Mesenchymal stem cell (in vitro differentiated cells and primary cell): Measurements from ENCODE around the gene B3GLCT.

Source experiments
- DNase-seq: peaks from one replicate; pipeline ENCODE4 v3.0.0-alpha.2; 2013
- H2AFZ ChIP-seq: one replicate; pipeline ENCODE4 v1.6.1; 2013; ENCODE audit warnings: low read depth, mild to moderate bottlenecking, control low read depth, inconsistent platforms, low read length, moderate library complexity
- H2AK5ac ChIP-seq: 2 replicates; pipeline ENCODE4 v1.6.1; 2013; ENCODE audit warnings: low read length, moderate library complexity, mild to moderate bottlenecking, inconsistent platforms; ENCODE audit not compliant: severe bottlenecking
- H2BK120ac ChIP-seq: one replicate; pipeline ENCODE4 v1.6.1; 2013; ENCODE audit warnings: low read depth, mild to moderate bottlenecking, inconsistent platforms, low read length, moderate library complexity
- H2BK12ac ChIP-seq, 2 experiments: one replicate each; pipeline ENCODE4 v1.6.1; 2013; ENCODE audit warnings: inconsistent platforms in 2 of 2, low read length in 2 of 2, mild to moderate bottlenecking in 2 of 2, moderate library complexity in 2 of 2, control low read depth in 1 of 2
- H2BK15ac ChIP-seq: one replicate; pipeline ENCODE4 v1.6.1; 2013; ENCODE audit warnings: mild to moderate bottlenecking, low read depth, inconsistent platforms; ENCODE audit not compliant: poor library complexity, severe bottlenecking
- H2BK5ac ChIP-seq: 2 replicates; pipeline ENCODE4 v1.6.1; 2013; ENCODE audit warnings: low read depth, mild to moderate bottlenecking, low read length, control low read depth, inconsistent platforms; ENCODE audit not compliant: poor library complexity, severe bottlenecking
- H3K14ac ChIP-seq, 2 experiments: one replicate each; pipeline ENCODE4 v1.6.1; 2013; ENCODE audit warnings: inconsistent platforms in 2 of 2, low read length in 2 of 2, control low read depth in 1 of 2, mild to moderate bottlenecking in 1 of 2, moderate library complexity in 1 of 2
- H3K18ac ChIP-seq, 2 experiments: one replicate each; pipeline ENCODE4 v1.6.1; 2013; ENCODE audit warnings: inconsistent platforms in 2 of 2, low read length in 2 of 2, control low read depth in 1 of 2, low read depth in 1 of 2, mild to moderate bottlenecking in 1 of 2
- H3K23ac ChIP-seq, 2 experiments: one replicate each; pipeline ENCODE4 v1.6.1; 2013; ENCODE audit warnings: inconsistent platforms in 2 of 2, low read length in 2 of 2, mild to moderate bottlenecking in 2 of 2, moderate library complexity in 2 of 2, control low read depth in 1 of 2
- H3K27ac ChIP-seq: 2 replicates; pipeline ENCODE4 v1.5.1; 2013; ENCODE audit warnings: mild to moderate bottlenecking, moderate library complexity, low read length, control low read depth, inconsistent platforms; ENCODE audit not compliant: poor library complexity, severe bottlenecking
- H3K27me3 ChIP-seq, 2 experiments: 2 replicates each; pipeline versions ENCODE4 v1.6.1 to v1.7.0; 2013; ENCODE audit warnings: low read length in 2 of 2, mild to moderate bottlenecking in 2 of 2, moderate library complexity in 2 of 2, control low read depth in 1 of 2, inconsistent platforms in 1 of 2; ENCODE audit not compliant: control insufficient read depth in 1 of 2, insufficient read depth in 1 of 2
- H3K36me3 ChIP-seq, 2 experiments: 2 replicates each; pipeline versions ENCODE4 v1.6.1 to v1.7.0; 2013; ENCODE audit warnings: low read length in 2 of 2, control low read depth in 1 of 2, inconsistent platforms in 1 of 2, low read depth in 1 of 2, mild to moderate bottlenecking in 1 of 2; ENCODE audit not compliant: insufficient read depth in 2 of 2, control insufficient read depth in 1 of 2
- H3K4ac ChIP-seq, 2 experiments: one replicate each; pipeline ENCODE4 v1.6.1; 2013; ENCODE audit warnings: inconsistent platforms in 2 of 2, low read length in 2 of 2, mild to moderate bottlenecking in 2 of 2, moderate library complexity in 2 of 2, control low read depth in 1 of 2, low read depth in 1 of 2
- H3K4me1 ChIP-seq: 2 replicates; pipeline ENCODE4 v1.6.1; 2013; ENCODE audit warnings: low read depth, low read length, control low read depth; ENCODE audit not compliant: control insufficient read depth, insufficient read depth
- H3K4me2 ChIP-seq: 2 replicates; pipeline ENCODE4 v1.6.1; 2013; ENCODE audit warnings: low read length, mild to moderate bottlenecking, inconsistent platforms; ENCODE audit not compliant: poor library complexity, severe bottlenecking
- H3K4me3 ChIP-seq, 2 experiments: 2 replicates each; pipeline versions ENCODE4 v1.5.1 to v1.7.0; 2013; ENCODE audit warnings: low read length in 2 of 2, mild to moderate bottlenecking in 2 of 2, control low read depth in 1 of 2, low read depth in 1 of 2; ENCODE audit not compliant: insufficient read depth in 1 of 2
- H3K79me1 ChIP-seq: replicated peaks from 2 replicates; pipeline ENCODE4 v1.6.1; 2013; ENCODE audit warnings: mild to moderate bottlenecking, control low read depth, low read length, inconsistent platforms; ENCODE audit not compliant: poor library complexity, severe bottlenecking
- H3K9ac ChIP-seq: 2 replicates; pipeline ENCODE4 v1.7.0; 2013; ENCODE audit warnings: mild to moderate bottlenecking, low read length, moderate library complexity
- H3K9me3 ChIP-seq: 2 replicates; pipeline ENCODE4 v1.7.0; 2013; ENCODE audit warnings: mild to moderate bottlenecking, low read length; ENCODE audit not compliant: control insufficient read depth
- H4K8ac ChIP-seq: one replicate; pipeline ENCODE4 v1.6.1; 2013; ENCODE audit warnings: inconsistent platforms, mild to moderate bottlenecking, low read length, moderate library complexity
- H4K91ac ChIP-seq: one replicate; pipeline ENCODE4 v1.6.1; 2013; ENCODE audit warnings: mild to moderate bottlenecking, low read length, inconsistent platforms
- WGBS: methylation state at CpG from one replicate; pipeline ENCODE4 v1.1.7; 2013; ENCODE audit warnings: mixed read lengths; 5-methylcytosine and 5-hydroxymethylcytosine counted together

The B3GLCT gene

GRCh38 chr13:31199527-31199848 is 287 bp upstream of the B3GLCT start:
- H3K9me3 ChIP-seq: no peaks in the 10 kb centered on the region
- H3K23ac ChIP-seq: peak overlapping the region in 1 of 2 experiments; percentile 9
- no peak overlapping the region for H2BK15ac ChIP-seq
- peak overlapping the region; percentile 83 to 98 for H3K4me3 ChIP-seq
- no peak for DNase-seq
- H3K27me3 ChIP-seq: no peaks in the 10 kb centered on the region
- peaks cover 14% of the 10 kb centered on the region for H3K4me1 ChIP-seq
- H2BK120ac ChIP-seq: no peak overlapping the region
- no peak overlapping the region for H4K8ac ChIP-seq
- peak overlapping the region; percentile 62 for H3K4me2 ChIP-seq
- peak overlapping the region in 1 of 2 experiments; percentile 93 for H3K14ac ChIP-seq
- H2BK12ac ChIP-seq: peak overlapping the region in 1 of 2 experiments; percentile 21
- H3K9ac ChIP-seq: peak overlapping the region; percentile 90
- H2BK5ac ChIP-seq: no peak overlapping the region
- H2AK5ac ChIP-seq: no peak overlapping the region
- H3K27ac ChIP-seq: no peak overlapping the region
- peaks cover 21% of the 10 kb centered on the region for H3K79me1 ChIP-seq
- no peak overlapping the region for H3K18ac ChIP-seq
- WGBS: 11% methylated on average over 15 of the region's 15 CpGs
- H4K91ac ChIP-seq: no peak overlapping the region
- H3K36me3 ChIP-seq: no peaks in the 10 kb centered on the region
- H2AFZ ChIP-seq: peak overlapping the region; percentile 79
- no peak overlapping the region for H3K4ac ChIP-seq

- Histone ChIP-seq H2BK15ac (peak overlapping the region; percentile 86), H3K4me3 (peak overlapping the region; percentile 83 to 98), H3K79me1 (peaks cover 23% of the 10 kb centered on the region), H3K18ac (peak overlapping the region; percentile 60 to 96), H2AFZ (peak overlapping the region; percentile 96), H3K9me3 (no peaks in the 10 kb centered on the region), H3K4me2 (peak overlapping the region; percentile 92), H2AK5ac (no peak overlapping the region), H2BK12ac (no peak overlapping the region), H3K14ac (no peak overlapping the region), H4K91ac (no peak overlapping the region), H3K4ac (peak overlapping the region in 1 of 2 experiments; percentile 63), H3K4me1 (peaks cover 15% of the 10 kb centered on the region), H3K36me3 (no peaks in the 10 kb centered on the region), H2BK5ac (no peak overlapping the region), H4K8ac (peak overlapping the region; percentile 64), H3K27me3 (no peaks in the 10 kb centered on the region), H3K27ac (no peak overlapping the region), H2BK120ac (peak overlapping the region; percentile 95), H3K23ac (no peak overlapping the region), H3K9ac (peak overlapping the region; percentile 90)
- WGBS: under 1% methylated on average over 29 of the region's 34 CpGs
- DNase-seq: peak; percentile 56
These were observed 829 bp downstream of the B3GLCT start for GRCh38 chr13:31200637-31200971.

- Histone ChIP-seq H3K36me3 (no peaks in the 10 kb centered on the region), H3K23ac (no peak overlapping the region), H2AK5ac (no peak overlapping the region), H2BK12ac (no peak overlapping the region), H4K91ac (no peak overlapping the region), H3K14ac (no peak overlapping the region), H2BK5ac (no peak overlapping the region), H4K8ac (no peak overlapping the region), H3K27me3 (no peaks in the 10 kb centered on the region), H3K9ac (peak overlapping the region; percentile 90), H3K79me1 (peaks cover 27% of the 10 kb centered on the region), H3K4ac (no peak overlapping the region), H3K4me2 (peak overlapping the region; percentile 92), H3K4me1 (peaks cover 15% of the 10 kb centered on the region), H2BK15ac (no peak overlapping the region), H3K27ac (no peak overlapping the region), H2AFZ (no peak overlapping the region), H3K18ac (no peak overlapping the region), H2BK120ac (no peak overlapping the region), H3K9me3 (no peaks in the 10 kb centered on the region), H3K4me3 (peak overlapping the region in 1 of 2 experiments; percentile 83)
- WGBS: 78% methylated on average over 6 of the region's 7 CpGs
- DNase-seq: peak; percentile 25
These were observed 1.7 kb downstream of the B3GLCT start for GRCh38 chr13:31201341-31202031.

GRCh38 chr13:31204592-31204991 is 4.8 kb downstream of the B3GLCT start:
- Histone ChIP-seq H3K18ac (peak overlapping the region in 1 of 2 experiments; percentile 72), H3K27me3 (no peaks in the 10 kb centered on the region), H3K4me3 (no peak overlapping the region), H3K9me3 (no peaks in the 10 kb centered on the region), H3K27ac (no peak overlapping the region), H3K9ac (no peak overlapping the region), H3K36me3 (no peaks in the 10 kb centered on the region), H3K4ac (peak overlapping the region in 1 of 2 experiments; percentile 78), H4K91ac (no peak overlapping the region), H3K79me1 (peaks cover 35% of the 10 kb centered on the region), H2BK12ac (no peak overlapping the region), H2AFZ (no peak overlapping the region), H3K4me1 (peaks cover 21% of the 10 kb centered on the region), H4K8ac (no peak overlapping the region), H2BK120ac (no peak overlapping the region), H2AK5ac (no peak overlapping the region), H3K4me2 (no peak overlapping the region), H2BK5ac (no peak overlapping the region), H3K23ac (no peak overlapping the region), H3K14ac (no peak overlapping the region), H2BK15ac (no peak overlapping the region)
- DNase-seq: peak; percentile 64
- WGBS: 41% methylated on average over 1 of the region's 1 CpG
